GM19043 (cell line): Measurements from ENCODE around the gene MAP4K4.

Experiments
- ATAC-seq: cut with Tn5 transposase; IDR thresholded peaks from one replicate; pipeline ENCODE4 v1.9.1; 2021; ENCODE audit warnings: low read depth; ENCODE audit not compliant: unreplicated experiment

MAP4K4 gene

DNA sequence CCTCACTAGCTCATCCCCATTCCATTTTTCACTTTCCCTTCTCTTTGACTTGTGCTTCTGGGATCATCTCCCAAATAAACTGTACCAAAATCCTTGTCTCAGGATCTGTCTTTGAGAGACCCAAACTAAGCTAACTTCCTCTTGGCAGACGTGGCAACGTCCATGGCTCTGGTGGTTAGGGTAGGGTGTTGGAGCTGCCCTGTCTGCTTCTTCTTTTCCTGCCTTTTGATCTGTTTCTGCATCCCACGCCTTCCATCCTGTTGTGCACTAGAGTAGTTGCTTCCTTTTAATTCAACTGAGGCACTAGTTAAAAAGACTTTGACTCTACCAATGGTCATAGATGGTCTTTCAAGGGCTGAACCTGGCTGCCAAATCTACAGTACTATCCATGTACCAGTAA is 5.5 kb upstream of the MAP4K4 start:
- ATAC-seq = no peak

DNA sequence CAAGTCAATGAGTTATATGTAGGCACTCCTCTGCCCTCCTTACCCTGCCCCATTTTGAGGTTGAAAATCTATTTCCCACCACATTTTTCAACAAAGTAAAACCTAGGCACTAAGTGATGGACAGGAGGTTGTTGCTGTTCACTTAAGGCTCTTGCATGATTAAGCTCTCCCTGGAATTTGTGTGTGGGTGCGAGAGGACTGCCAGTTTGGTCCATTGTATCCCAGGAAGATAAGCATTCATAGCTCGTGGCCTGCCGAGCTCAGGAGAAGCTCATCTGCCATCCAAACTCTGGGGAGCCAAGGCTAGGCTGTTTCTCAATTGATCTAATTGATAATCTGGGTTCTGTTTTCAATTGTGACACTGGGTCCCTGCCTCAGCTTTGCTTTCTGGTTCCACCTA is 4.7 kb upstream of the MAP4K4 start:
- ATAC-seq = no peak

DNA sequence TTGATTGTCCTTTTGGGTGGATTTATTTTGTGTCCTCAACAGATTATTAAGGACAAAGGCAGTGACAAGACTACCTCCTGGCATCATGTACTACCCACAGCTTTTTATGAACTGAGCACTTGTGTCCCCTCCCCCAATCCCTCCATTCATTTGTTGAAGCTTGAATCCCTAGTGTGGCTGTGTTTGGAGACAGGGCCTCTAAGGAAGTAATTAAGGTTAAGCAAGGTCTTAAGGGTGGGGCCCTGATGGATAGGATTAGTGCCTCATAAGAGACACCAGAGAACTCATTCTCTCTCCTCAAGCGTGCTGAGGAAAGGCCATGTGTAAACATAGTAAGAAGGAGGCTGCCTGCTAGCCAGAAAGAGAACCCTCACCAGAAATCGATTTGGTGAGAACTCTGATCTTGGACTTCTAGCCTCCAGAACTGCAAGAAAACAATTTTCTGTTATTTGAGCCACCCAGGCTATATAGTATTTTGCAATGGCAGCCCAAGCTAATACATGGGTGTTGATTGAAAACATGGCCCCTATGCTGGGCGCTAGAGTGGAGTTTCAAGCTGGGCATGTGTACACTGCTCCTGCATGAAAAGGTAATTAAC is 3.4 kb upstream of the MAP4K4 start:
- no peak for ATAC-seq

DNA sequence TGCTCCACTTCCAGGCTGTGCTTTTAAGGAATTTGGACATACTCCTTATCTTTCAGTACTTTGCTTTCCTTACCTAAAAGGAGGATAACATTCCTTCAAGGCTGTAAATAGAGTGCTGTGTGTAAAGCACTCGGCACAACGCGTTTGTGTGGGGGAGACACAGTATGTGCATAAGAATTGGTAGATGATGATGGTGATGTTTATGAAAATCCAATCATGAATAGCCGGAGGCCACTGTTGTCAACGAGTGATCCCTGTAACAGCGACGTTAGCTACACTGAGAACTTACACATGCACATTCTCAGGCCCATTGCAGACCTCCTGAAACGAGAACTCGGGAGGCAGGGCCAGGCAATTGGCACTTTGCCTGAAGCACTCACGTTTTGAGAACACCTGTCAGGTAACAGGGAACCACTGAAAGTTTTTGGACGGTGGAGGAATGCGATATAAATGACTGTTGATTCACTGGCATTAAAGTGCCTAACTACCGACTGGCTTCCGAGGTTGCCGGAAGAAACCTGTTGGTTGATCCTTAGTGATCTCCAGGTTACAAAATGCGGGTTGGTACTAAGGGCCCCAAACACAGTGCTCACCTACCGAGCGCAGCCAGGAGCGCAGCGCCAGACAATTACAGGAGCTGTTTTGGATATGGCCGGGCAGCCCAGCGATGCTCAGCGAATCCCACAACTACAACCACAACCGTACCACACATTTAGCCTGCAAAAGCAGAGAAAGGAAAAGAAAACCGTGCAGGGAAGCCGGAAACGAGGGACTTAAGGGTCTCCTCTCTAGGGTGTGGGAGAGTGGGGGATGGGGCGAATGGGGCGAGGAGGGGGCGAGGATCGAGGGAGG is 1.0 kb upstream of the MAP4K4 start:
- ATAC-seq = no peak

DNA sequence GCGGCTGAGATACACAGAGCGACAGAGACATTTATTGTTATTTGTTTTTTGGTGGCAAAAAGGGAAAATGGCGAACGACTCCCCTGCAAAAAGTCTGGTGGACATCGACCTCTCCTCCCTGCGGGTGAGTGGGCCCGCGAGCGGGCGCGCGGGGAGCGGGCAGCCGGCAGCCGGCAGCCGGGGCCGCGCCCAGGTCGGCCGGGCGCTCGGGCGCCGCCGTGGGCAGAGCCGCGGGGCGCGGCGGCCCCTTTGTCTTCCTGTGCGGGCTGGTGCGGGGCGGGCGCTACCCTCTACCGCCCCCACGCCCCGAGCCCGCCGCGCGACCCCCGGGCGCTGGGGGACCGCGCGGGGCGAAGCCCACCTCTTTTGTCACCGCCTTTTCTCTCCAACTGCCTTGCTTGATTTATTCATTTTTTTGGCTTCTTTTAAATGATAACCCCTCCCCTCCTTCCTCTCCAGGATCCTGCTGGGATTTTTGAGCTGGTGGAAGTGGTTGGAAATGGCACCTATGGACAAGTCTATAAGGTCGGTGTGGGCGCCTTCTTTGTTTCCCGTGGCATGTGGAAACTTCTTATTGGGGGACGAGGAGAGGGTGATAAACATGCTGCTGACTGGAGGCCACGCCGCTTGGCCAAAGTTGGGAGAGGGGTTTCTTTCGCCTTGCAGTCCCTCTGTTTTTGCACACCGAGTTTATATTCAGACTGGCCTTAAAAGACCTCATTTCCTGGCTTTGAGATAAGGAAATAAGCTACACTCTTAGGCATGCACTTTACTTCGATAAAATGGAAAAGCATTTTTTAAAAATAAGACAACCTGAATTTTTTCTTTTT is 722 bp downstream of the MAP4K4 start:
- peak; percentile 30 for ATAC-seq

DNA sequence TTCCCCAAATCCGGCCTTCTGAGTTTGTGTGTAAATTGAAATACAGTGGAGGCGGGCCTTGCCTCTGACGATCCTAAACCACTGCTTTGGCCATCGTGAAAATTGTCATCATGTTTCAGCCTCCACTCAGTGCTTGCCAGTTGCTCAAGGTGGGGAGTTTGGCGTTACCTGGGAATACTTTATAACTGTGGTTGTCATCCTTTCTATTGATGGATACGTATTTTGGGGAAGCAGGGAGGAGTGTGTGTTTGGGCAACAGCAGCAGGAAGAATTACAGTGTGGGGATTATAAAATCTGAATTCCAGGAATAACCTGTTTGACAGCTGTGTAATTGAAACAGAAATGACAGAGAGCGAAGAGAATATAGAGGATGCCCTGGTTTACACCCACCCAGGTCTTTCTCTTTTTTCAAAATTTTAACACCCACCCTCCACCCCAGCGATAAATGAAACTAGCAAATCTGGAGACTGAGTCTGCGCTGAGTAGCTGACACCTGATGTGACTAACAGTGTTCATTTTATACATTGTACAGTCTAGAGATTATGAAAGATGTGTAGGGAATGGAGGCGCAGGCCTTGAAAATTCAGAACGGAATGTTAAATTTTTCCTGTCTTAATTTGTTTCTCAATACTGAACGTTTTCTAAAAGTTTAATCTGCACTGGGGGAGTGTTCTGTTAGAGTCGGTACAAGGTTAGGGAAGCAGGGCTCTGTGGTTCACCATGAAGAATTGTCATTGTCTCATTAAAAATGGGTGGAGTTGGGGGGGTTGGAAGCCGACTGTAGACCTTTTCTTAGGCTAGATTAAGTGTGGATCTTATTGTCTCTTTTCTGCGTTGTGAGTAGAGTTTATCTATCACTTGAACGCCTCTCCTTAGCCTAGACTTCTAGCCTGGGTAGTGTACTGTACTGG is 1.6 kb downstream of the MAP4K4 start:
- no peak for ATAC-seq

DNA sequence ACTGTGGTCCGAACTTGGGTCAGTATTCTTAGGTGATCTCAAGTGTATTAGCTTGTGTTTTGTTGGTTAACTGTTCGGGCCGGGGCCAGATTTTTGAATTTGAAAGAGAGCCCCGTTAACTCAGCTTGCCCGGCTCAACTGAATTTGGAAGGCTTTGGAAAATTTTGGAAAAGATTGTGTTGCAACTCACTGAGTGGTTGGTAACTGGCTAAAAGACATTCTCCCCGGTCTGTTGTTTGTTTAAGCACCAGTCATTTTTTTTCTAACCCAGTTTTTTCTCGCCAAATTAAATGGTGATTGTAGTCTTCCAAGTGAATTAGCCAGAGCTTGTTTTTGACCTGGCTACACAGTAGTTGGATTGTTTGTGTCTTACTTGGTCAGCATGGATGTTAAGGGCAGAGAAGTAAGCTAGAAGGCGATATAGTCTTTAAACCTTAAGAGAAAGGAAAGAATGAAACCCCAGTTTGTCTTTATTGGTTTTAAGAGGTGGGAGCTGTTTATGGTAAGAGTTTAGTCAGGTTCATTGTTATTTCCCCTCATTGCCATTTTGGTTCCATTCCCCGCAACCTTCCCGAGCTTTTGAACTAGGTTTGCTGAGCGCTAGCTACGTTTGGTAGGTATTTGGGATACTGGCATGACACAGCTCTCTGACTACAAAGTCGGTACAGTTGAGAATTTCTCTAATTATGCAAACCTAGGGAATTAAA is 2.4 kb downstream of the MAP4K4 start:
- no peak for ATAC-seq

DNA sequence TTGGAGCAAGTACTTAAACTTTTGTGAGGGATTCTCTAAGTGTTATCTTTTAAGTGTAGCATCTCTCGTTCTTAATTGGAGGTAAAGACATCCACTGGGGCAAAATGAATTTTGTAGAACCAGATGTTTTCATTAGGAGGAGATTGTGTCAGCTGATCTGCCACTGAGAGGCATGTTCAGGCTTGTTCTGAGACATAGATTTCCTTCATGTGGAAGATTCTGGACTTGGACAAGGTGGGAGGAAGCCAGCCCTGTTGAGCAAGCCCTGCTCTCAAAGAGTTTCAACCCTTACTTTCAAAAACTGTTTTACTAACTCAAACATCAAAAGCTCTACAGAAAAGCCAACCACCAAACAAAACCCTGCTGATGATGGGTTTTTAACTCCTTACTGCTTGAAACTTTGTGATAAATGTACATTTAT is 6.5 kb downstream of the MAP4K4 start:
- no peak for ATAC-seq

DNA sequence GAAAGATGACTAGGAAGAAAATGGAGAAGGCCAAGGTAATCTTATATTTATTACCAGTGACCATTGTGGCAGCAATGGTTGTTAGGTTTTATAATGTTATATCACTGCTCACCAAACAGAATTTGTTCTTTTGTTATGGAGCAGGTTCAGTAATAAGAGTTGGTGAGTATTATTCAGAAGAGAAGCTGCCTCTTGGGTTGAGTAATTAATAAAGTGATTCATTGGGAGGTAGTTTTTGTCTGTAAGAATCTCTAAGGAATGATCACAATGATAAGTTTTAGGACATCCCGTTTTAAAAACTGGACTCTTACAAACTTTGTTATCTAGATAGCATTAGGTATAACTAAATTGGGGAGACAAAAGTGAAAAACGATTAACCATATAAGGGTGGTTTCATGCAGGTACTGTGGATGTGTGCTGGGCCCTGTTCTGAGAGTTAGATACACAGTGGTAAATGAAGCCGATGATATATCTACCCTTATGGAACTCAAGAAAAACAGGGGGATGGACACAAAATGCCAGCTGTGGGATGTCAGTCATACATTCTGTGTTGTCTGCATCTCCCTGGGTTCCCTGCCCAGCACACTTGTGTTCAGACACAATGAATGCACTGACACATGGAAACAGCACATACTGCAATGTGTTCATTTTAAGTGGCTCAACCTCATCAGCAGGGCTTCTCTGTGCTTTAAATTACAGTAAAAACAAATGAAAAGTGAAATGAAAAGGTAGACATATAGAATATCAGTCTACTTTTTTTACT is 7.5 kb downstream of the MAP4K4 start:
- no peak for ATAC-seq

DNA sequence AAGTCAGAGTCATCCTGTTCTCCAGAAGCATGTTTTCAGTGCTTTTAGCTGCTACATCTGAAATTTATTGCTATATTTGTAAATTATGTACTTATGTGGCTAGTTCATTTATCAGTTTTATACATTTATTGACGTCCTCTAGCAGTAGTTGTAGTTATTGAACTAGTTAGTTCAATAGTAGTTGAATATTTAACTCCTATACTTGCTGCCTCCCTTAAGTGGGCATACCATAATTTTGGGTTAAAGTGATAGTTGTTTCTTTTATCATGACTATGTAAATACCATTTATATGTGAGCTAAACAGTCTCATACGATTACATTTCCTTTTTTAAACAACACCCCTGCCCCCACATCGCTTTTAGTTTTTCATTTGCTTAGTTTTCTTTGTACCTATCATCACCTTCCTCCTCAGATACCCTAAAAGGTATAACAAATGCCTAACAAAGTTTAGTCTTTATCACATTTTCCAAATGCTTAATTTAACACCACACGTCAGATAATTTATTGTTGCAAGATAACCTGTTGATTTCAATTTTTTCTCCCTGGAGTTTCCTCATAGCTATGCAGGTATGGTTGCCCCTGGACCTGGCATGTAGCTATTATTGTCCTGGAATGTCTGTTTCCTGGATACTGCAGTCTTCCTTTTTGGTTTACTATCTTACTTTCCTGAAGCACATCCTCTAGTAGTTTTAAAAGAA is 8.8 kb downstream of the MAP4K4 start:
- ATAC-seq = no peak

DNA sequence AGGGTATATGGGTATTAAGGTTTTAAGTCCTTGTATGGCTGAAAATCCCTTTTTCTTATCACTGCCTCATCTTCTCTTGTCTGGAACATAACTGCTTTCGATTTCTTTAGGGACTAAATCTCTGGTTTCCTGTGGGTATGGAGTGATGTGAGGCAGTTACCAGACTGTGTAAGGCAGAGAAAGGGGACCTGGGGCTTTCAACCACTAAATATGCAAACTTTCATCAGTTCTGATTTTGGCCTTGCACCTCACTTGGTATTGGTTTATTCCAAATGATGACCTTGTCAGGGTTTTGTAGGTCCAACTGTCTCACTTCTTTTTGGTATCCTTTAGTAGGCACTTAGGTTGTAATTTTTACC is 9.3 kb downstream of the MAP4K4 start:
- ATAC-seq = peak; percentile 50

DNA sequence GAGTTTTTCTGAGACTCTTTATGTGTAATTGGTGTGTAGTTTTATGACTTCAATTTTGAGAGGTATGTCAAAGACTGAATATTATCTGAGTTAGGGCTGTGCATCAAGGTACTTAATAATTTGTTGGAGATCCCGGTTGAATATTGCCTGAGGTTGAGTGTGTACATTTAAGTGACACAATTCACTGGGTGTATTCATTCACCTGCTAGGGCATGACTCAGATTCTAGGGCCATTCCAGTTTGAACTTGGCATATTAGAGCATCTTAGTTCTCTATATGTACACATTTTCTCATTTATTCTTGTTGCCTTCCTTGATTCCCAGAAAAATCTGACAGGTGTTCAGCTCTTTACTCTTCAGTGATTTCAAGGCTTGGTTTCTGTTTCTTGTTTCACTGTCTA is 12.5 kb downstream of the MAP4K4 start:
- no peak for ATAC-seq

DNA sequence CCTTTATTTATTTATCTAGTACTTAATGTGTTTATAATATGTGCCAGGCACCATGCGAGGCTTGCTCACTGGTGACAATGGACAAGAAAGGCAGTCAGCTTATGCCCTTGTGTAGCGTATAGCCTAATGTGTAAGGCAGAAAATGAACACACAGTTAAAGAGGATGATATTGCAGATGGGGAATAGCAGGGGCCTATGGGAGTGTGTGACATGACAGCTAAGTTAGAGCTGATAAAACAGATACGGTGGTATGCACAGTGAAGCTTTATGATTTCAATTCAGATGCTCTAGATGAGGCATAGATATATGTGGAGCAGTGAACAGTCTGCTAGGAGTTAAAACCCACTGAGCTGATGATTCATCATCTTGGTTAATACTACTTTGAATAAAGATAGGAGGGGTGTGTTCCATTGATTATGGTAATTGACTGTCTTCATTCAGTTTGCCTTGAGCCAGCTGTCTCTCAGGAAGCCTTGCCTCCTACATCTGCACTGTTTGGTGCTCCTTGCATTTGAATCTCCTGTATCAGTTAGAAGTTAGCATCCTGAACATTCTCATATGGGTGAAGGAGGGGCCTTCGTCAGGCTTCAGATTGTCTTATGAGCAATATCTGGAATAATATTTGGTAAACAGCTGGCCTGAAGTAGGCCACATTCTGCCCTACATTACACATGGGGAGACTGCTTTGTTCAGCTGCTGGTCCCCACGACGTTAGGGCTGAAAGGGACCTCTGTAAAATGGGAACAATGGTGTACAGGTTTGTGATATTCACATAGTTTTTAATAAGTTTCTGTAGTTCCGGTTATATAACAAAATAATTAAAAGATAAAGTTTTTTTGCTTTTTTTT is 13.2 kb downstream of the MAP4K4 start:
- no peak for ATAC-seq

DNA sequence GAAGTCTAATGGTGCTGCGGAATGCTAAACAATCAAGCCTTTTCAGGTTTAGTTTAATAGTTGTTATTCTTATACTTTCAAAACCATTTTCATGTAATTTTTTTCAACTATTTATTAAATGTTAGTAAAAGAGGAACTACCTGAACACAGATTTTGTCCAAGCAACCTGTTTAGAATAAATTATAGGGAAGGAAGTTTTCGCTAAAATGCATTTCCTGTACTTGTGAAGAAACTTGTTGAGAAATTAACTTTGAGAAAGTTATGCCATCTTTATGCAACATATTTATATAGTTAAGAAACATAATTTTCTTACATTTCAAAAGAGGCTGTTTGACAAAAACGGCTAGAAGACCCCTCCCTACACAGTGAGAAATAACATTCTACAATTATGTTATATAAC is 16.6 kb downstream of the MAP4K4 start:
- ATAC-seq = no peak

DNA sequence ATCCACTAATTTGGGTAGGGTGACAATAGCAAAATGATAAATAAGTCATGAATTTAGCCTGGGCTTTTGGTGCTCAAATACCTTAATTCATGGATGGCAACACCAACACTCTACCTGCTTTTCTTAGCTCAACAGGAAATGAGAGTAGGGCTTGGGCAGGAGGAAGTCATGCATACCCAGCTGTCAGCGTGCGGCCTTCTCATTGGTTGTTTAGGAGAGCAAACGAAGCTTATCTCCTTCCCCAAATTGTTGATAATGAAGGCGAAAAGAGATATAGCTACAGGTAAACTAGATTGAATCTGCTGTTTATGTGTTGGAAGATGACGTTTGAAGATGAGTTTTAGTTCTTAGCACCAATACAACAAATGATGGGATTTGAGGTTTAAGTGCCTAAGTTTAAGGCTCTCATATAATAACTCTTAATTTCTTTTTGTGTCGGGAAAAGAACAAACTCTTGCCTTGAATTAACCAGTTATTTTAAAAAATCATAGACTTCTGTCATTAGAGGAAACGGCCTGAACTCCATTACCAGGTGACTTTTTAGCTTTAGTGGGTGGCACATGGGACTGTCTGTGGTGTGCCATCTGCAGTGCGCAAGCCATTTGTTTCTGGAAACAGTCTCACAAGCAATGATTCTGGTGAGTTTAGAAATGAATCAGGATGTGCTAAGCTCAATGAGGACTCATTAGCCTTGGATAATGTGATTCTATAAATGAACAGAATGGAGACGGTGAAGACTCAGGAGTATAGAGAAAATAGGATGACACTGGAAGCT is 19.8 kb downstream of the MAP4K4 start:
- peak; percentile 67 for ATAC-seq

DNA sequence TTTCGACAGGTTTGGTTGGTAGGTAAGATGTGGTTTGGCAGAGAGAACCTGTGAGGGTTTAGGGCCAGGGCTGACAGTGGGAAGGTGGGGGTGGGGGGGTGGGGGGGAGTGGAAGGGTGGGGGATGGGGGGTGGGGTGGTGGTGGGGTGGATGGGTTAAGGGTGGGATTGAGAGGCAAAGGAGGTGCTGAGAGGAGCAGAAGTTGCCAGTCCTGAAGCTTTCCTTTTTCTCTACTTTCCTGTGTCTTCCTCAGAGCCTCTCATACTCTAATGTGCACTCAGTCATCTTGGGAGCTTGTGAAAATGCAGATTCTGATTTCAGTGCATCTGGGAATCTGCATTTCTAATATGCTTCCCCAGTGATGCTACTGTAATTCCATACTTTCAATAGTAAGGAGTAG is 21.0 kb downstream of the MAP4K4 start:
- ATAC-seq = no peak

DNA sequence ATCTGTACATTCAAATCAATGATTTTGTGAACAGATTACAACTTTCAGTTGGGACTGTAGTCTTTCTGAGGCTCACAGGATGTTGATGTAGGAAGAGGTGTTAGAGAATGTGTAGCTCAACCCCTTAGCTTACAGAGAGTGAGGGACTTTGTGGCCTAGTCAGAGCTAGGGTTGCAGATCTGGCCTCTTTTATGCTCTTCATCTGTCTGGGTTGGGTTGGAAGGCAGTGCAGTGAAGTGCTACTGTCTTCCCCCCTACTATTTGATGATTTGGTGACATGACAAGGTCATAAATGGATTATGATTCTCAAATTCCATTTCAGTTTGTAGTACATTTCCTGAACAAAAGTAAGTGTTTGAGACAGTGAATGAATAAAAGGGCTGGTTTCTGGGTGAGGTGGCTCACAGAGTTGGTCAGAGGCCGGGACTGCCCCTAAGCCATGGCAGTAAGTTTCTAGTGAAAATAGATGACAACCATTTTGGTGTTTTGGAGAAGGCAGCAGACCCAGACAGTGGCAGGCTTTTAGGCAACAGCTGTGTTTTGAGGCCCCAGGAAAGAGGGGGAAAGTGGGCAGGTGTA is 21.6 kb downstream of the MAP4K4 start:
- no peak for ATAC-seq
